ENCODE measurements around the gene HIGD1A. TPM values are rescaled to one million over a fixed set of nuclear protein-coding genes. Genes with fewer than 3 reads are reported as not detected.

HIGD1A gene
- total RNA-seq (2014; rRNA removed; shearing (Covaris generic)) = 53.3 and 64.7 TPM in 2 replicates

GRCh38 chr3:42804106-42804830, at the start of gene HIGD1A:
Gene HIGD1A, minus strand, starts transcription at chr3:42804490. Its CDS starts 10,237 bp downstream, at chr3:42794253.

DNA sequence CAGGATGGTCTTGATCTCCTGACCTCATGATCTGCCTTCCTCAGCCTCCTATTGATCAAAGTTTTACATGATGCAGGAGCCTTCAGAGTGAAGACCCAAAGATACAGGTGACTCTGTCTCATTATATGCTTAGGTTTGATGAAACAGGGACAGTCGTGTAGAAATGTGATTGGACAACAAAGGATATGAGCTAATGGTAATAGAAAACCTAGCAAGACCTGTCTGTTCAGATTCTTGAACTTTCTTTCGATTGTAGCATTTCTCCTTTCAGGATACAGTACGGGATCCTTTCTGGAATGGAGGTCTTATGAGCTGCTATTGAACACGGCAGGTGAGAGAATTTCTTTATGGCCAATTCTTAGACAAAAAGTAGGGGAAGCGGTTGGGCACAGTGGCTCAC, 4.9 kb upstream of the HIGD1A start, which contains the start of gene ACKR2:
Gene ACKR2, plus strand, starts transcription at position 244 of the 400 bp plus-strand sequence. CDS start 55,058 bp downstream, outside the sequence.

DNA sequence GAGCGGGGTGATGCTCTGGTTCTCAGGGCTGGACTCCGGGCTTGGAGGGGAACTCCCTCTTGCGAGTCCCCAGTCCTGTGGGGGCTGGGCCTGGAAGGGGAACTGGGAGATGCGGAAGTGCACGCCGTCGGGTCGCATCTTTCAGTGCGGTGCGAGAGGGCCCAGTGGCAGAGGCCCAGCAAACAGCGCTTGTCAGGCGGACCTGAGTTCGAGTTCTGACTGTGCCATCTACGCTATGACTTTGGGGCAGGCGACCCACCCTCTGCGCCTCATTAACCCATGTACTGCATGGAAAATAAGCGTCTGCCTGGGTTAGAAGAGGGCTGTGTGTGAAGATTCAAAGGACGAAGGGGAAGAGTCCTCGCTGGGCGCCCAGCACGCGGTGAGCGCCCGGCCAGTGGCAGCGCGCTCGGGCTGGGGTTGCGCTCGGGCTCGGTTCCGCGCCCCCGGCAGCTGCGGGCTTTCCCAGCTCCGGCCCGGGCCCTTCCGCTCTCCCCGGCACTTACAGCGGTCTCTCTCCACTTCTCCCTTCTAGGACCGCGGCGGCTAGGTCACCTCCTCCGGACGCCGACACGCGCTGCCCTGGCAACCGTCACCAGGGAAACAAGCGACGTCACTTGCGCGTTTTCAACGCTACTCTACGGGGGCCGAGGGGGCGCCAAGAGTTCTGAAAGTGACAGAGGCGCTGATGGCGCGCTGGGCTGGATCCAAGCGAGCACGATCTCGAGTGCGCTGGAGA, 31.5 kb downstream of the HIGD1A start, which contains the start of gene CCDC13:
Gene CCDC13, minus strand, starts transcription at position 584 of the 739 bp plus-strand sequence. CDS start 14,908 bp downstream, outside the sequence.

Small RNA genes within 50 kb of the gene (small RNA-seq; reads per million reads assigned to genes)
- gene CCDC13 = not detected

Other genes with a start within 250 kb of the HIGD1A start
- 44.4 and 52.1 TPM in 2 replicates for gene SEC22C, start 222.5 kb downstream of the HIGD1A start, total RNA-seq (2014; rRNA removed; shearing (Covaris generic))
- 19.2 and 24.2 TPM in 2 replicates for gene SS18L2, start 213.6 kb downstream of the HIGD1A start, total RNA-seq (2014; rRNA removed; shearing (Covaris generic))
- gene NKTR, start 203.8 kb downstream of the HIGD1A start, total RNA-seq (2014; rRNA removed; shearing (Covaris generic)) = 40.9 and 48.4 TPM in 2 replicates
- gene ZBTB47, start 150.8 kb downstream of the HIGD1A start, total RNA-seq (2014; rRNA removed; shearing (Covaris generic)) = 15.3 and 15.7 TPM in 2 replicates
- not detected in 2 replicates for gene KLHL40, start 119.0 kb downstream of the HIGD1A start, total RNA-seq (2014; rRNA removed; shearing (Covaris generic))
- not detected in 2 replicates for gene HHATL, start 101.7 kb downstream of the HIGD1A start, total RNA-seq (2014; rRNA removed; shearing (Covaris generic))
- 0.08 and 2.5 TPM in 2 replicates for gene CCDC13, start 31.2 kb downstream of the HIGD1A start, total RNA-seq (2014; rRNA removed; shearing (Covaris generic))
- not detected in 2 replicates for gene ACKR2, start 5.0 kb upstream of the HIGD1A start, total RNA-seq (2014; rRNA removed; shearing (Covaris generic))
- gene CYP8B1, start 71.4 kb upstream of the HIGD1A start, total RNA-seq (2014; rRNA removed; shearing (Covaris generic)) = 0.11 TPM in 1 of 2 replicates, not detected in the other
- gene ZNF662, start 101.7 kb upstream of the HIGD1A start, total RNA-seq (2014; rRNA removed; shearing (Covaris generic)) = not detected in 2 replicates
- gene GASK1A, start 174.8 kb upstream of the HIGD1A start, total RNA-seq (2014; rRNA removed; shearing (Covaris generic)) = not detected in 2 replicates

All from A375 (cell line).